GM13976 (cell line): ENCODE data around the gene UROD.
A peak's percentile ranks its signal among the peaks of the same experiment; 100 is the strongest.

Experiments used
- DNase-seq: peaks from one replicate; pipeline ENCODE4 v3.0.0; 2012; ENCODE audit warnings: low spot score
- in situ Hi-C: fragments of 300-500 bp; cut with MboI; formaldehyde crosslinking; loops from one replicate; pipeline ENCODE4 v1.12.0; 2022; ENCODE audit warnings: low sequenced_read_pairs, mixed read lengths, inconsistent platforms; ENCODE audit not compliant: unreplicated experiment
- TF ChIP-seq, protein P1 (sequence below): IDR thresholded peaks from 2 replicates; pipeline ENCODE4 v1.5.1; 2012; ENCODE audit warnings: borderline replicate concordance, mild to moderate bottlenecking; ENCODE audit not compliant: insufficient read depth; ENCODE audit errors: extremely low read depth, missing control alignments, control extremely low read depth

Gene UROD

GRCh38 chr1:45008516-45008915 lies 3.5 kb upstream of the UROD start:
- no peak for DNase-seq
- TF ChIP-seq, protein P1, sequence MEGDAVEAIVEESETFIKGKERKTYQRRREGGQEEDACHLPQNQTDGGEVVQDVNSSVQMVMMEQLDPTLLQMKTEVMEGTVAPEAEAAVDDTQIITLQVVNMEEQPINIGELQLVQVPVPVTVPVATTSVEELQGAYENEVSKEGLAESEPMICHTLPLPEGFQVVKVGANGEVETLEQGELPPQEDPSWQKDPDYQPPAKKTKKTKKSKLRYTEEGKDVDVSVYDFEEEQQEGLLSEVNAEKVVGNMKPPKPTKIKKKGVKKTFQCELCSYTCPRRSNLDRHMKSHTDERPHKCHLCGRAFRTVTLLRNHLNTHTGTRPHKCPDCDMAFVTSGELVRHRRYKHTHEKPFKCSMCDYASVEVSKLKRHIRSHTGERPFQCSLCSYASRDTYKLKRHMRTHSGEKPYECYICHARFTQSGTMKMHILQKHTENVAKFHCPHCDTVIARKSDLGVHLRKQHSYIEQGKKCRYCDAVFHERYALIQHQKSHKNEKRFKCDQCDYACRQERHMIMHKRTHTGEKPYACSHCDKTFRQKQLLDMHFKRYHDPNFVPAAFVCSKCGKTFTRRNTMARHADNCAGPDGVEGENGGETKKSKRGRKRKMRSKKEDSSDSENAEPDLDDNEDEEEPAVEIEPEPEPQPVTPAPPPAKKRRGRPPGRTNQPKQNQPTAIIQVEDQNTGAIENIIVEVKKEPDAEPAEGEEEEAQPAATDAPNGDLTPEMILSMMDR = no peak
- in situ Hi-C loops = loop anchor here (10.0 kb wide), 1 partner anchor 154 kb away; no protein-coding TSS in a partner anchor

GRCh38 chr1:45009296-45009865 lies 2.7 kb upstream of the UROD start:
- TF ChIP-seq, protein P1 = no peak
- in situ Hi-C loops = loop anchor here (10.0 kb wide), 1 partner anchor 155 kb away; no protein-coding TSS in a partner anchor
- no peak for DNase-seq

- in situ Hi-C loops = loop anchor here (10.0 kb wide), 2 partner anchors 155 to 485 kb away; partner anchors contain the start of gene TESK2
- TF ChIP-seq, protein P1 = no peak
- DNase-seq = no peak
These were observed 1.8 kb upstream of the UROD start for GRCh38 chr1:45009956-45010854.

DNA sequence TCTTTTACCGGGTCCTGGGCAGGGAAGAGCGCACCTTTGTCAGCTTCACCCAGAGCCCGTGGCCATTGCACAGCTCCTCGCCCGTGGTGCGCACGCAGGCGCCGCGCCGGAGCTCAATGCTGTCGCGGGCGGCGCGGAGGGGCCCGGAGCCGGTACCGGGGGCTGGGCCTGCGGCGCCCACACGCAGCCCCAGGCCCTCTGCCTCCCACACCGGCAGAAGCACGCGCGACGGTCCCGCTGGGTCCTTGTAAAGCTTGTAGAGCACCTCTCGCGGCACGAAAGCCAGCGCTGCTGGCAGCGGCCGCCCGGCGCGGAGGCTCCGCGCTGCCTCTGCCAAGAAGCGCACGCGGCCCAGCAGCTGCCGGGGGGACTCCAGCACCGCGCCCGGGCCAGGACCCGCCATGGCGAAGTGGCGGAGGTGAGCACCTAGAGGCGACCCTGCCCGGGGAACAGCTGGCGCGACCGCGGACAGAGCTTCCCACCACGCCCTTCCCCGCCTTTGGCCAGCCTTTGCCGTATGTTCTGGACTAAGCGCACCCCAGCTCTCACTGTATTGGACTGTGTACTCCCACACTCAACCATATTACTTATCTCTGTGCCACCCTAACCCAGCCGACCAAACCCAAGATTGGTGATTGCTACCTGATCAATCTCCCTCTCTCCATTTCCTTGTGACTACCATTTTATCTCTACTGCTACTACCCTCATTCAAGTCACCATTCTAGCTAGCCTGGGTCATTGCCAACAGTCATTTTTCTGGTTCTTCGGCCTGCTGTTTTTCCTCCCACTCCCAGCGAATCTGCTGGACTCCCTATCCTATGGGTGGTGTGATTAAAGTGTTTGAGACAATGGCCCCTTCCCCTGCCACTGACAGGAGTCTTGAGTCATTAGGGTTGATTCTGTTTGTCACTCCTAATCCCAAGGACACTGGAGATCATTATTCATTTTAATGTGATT lies 921 bp upstream of the UROD start, which contains the start of gene HECTD3:
TSS of gene HECTD3 (minus strand) at position 470 of the 957 bp plus-strand sequence. CDS start at position 403, 67 bp downstream.
- TF ChIP-seq, protein P1 = no peak
- in situ Hi-C loops = loop anchor here (10.0 kb wide), 1 partner anchor 484 kb away; the partner anchor contains the start of gene TESK2
- DNase-seq = peak; percentile 89

DNA sequence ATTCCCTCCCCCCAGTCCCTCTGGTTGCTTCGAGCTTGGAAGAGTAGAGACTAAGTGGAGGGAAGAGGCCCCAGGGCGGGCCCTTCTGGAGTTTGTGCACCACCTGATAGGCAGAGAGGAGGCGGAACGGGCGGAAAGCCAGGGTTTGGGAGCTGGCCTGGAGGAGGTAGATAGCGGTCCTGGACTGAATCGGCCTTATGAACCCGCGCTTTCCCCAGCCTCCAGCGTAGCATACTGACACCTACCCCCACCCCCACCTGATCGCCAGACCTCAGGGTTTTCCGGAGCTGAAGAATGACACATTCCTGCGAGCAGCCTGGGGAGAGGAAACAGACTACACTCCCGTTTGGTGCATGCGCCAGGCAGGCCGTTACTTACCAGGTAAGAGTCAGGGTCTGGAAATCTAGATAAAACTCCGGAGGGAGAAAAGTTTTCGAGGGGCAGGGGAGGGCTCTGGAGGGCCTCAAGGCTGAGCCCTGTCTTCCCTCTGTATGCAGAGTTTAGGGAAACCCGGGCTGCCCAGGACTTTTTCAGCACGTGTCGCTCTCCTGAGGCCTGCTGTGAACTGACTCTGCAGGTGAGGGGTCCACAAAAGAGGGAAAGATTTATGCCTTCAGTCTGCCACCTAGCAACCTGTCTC lies 705 bp downstream of the UROD start:
- TF ChIP-seq, protein P1 = no peak
- DNase-seq = peak; percentile 41
- in situ Hi-C loops = loop anchor here (10.0 kb wide), 1 partner anchor 482 kb away; the partner anchor contains the start of gene TESK2
